ENCODE data around the gene PIP4P1.
A peak's percentile ranks its signal among the peaks of the same experiment; 100 is the strongest.
"Not testable (repeated sequence)": the region's sequence is repeated elsewhere in the genome, so short reads cannot be mapped to it uniquely, and the experiment has no call there.

PIP4P1 gene

GRCh38 chr14:20461225-20462141 is at the start of gene PIP4P1:
Gene PIP4P1 (minus strand): TSS chr14:20461434. CDS start chr14:20461325, 109 bp downstream.
- H3K36me3 ChIP-seq (ENCODE audit: insufficient read depth, low read length): peaks cover 37% of the 10 kb centered on the region
- peak within 1 kb of the TSS; percentile 86 for H3K4me3 ChIP-seq
- H3K9me3 ChIP-seq (ENCODE audit: low read depth, low read length): no peaks in the 10 kb centered on the region
- H3K9ac ChIP-seq (ENCODE audit: insufficient read length): peak within 1 kb of the TSS; percentile 94
- H3K27ac ChIP-seq: peak within 1 kb of the TSS; percentile 88
- DNase-seq (ENCODE audit: low read depth, low spot score): peak; percentile 99
- TF ChIP-seq POLR2AphosphoS5 (IDR thresholded peaks at IDR 0.05; ENCODE audit: borderline replicate concordance, low read depth, low read length): peak; percentile 78
- peak; percentile 82 for TF ChIP-seq FOXP2 (optimal IDR thresholded peaks at IDR 0.05; ENCODE audit: control extremely low read depth, extremely low read length, insufficient read depth)
- TF ChIP-seq EZH2 (IDR thresholded peaks at IDR 0.05): no peak

GRCh38 chr14:20508367-20508766 is 47.1 kb upstream of the PIP4P1 start:
- Histone ChIP-seq H3K9me3 (ENCODE audit: low read depth, low read length) (no peaks in the 10 kb centered on the region), H3K4me3 (no peak overlapping the region), H3K9ac (ENCODE audit: insufficient read length) (no peak overlapping the region), H3K36me3 (ENCODE audit: insufficient read depth, low read length) (no peaks in the 10 kb centered on the region), H3K27ac (no peak overlapping the region)
- TF ChIP-seq EZH2 (IDR thresholded peaks at IDR 0.05): no peak
- no peak for TF ChIP-seq POLR2AphosphoS5 (IDR thresholded peaks at IDR 0.05; ENCODE audit: borderline replicate concordance, low read depth, low read length)
- no peak for TF ChIP-seq FOXP2 (optimal IDR thresholded peaks at IDR 0.05; ENCODE audit: control extremely low read depth, extremely low read length, insufficient read depth)
- no peak for DNase-seq (ENCODE audit: low read depth, low spot score)

DNA sequence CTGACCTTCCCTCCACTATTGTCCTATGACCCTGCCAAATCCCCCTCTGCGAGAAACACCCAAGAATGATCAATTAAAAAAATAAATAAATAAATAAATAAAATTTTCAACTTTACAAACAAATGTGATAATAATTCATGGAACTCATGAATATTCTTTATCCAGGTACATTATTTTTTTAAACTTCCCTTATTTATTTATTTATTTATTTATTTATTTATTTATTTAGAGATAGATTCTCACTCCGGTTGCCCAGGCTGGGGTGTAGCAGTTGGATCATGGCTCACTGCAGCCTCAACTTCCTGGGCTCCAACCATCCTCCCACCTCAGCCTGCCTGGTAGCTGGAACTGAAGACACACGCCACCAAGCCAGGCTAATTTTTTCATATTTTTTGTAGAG is 46.3 kb upstream of the PIP4P1 start:
- H3K9me3 ChIP-seq (ENCODE audit: low read depth, low read length); H3K36me3 ChIP-seq (ENCODE audit: insufficient read depth, low read length); H3K27ac ChIP-seq; H3K4me3 ChIP-seq; H3K9ac ChIP-seq (ENCODE audit: insufficient read length); DNase-seq (ENCODE audit: low read depth, low spot score): not testable (repeated sequence)

DNA sequence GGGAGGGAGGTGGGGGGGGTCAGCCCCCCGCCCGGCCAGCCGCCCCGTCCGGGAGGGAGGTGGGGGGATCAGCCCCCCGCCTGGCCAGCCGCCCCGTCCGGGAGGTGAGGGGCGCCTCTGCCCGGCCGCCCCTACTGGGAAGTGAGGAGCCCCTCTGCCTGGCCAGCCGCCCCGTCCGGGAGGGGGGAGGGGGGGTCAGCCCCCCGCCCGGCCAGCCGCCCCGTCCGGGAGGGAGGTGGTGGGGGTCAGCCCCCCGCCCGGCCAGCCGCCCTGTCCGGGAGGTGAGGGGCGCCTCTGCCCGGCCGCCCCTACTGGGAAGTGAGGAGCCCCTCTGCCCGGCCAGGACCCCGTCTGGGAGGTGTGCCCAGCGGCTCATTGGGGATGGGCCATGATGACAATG is 45.5 kb upstream of the PIP4P1 start:
- not testable (repeated sequence) for H3K27ac ChIP-seq; H3K9me3 ChIP-seq (ENCODE audit: low read depth, low read length); H3K9ac ChIP-seq (ENCODE audit: insufficient read length); DNase-seq (ENCODE audit: low read depth, low spot score); H3K36me3 ChIP-seq (ENCODE audit: insufficient read depth, low read length); H3K4me3 ChIP-seq

GRCh38 chr14:20506276-20506675 is 45.0 kb upstream of the PIP4P1 start:
- not testable (repeated sequence) for H3K36me3 ChIP-seq (ENCODE audit: insufficient read depth, low read length); H3K9me3 ChIP-seq (ENCODE audit: low read depth, low read length); DNase-seq (ENCODE audit: low read depth, low spot score); H3K9ac ChIP-seq (ENCODE audit: insufficient read length); H3K27ac ChIP-seq; H3K4me3 ChIP-seq

DNA sequence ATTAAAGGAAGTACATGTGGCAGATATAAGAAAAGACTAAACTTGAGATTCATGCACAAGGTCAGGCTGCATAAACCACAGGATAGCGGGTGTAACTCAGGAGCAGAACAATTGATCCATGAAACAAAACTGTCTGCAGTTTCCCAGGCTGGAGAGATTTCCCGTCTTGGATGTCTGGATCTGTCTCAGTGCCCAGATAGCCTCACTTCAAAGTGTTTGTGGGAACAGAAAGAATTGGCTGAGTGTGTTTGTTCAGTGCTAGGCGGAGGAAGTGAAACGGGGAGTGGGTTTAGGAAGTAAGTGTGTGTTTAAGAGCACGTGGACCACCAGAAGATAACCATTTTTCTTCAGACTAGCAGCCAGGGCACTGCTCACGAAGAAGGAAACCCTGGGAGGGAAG is 42.7 kb upstream of the PIP4P1 start:
- H3K9me3 ChIP-seq (ENCODE audit: low read depth, low read length): no peaks in the 10 kb centered on the region
- no peak overlapping the region for H3K27ac ChIP-seq
- TF ChIP-seq EZH2 (IDR thresholded peaks at IDR 0.05): no peak
- TF ChIP-seq POLR2AphosphoS5 (IDR thresholded peaks at IDR 0.05; ENCODE audit: borderline replicate concordance, low read depth, low read length): no peak
- no peak for TF ChIP-seq FOXP2 (optimal IDR thresholded peaks at IDR 0.05; ENCODE audit: control extremely low read depth, extremely low read length, insufficient read depth)
- H3K36me3 ChIP-seq (ENCODE audit: insufficient read depth, low read length): no peaks in the 10 kb centered on the region
- H3K9ac ChIP-seq (ENCODE audit: insufficient read length): no peak overlapping the region
- no peak for DNase-seq (ENCODE audit: low read depth, low spot score)
- no peak overlapping the region for H3K4me3 ChIP-seq

- Histone ChIP-seq H3K9ac (ENCODE audit: insufficient read length) (no peak overlapping the region), H3K9me3 (ENCODE audit: low read depth, low read length) (no peaks in the 10 kb centered on the region), H3K27ac (no peak overlapping the region), H3K36me3 (ENCODE audit: insufficient read depth, low read length) (no peaks in the 10 kb centered on the region), H3K4me3 (no peak overlapping the region)
- no peak for DNase-seq (ENCODE audit: low read depth, low spot score)
- TF ChIP-seq FOXP2 (optimal IDR thresholded peaks at IDR 0.05; ENCODE audit: control extremely low read depth, extremely low read length, insufficient read depth) (no peak), POLR2AphosphoS5 (IDR thresholded peaks at IDR 0.05; ENCODE audit: borderline replicate concordance, low read depth, low read length) (no peak), EZH2 (IDR thresholded peaks at IDR 0.05) (no peak)
Measured at GRCh38 chr14:20501346-20501745, 40.1 kb upstream of the PIP4P1 start.

- no peak for TF ChIP-seq FOXP2 (optimal IDR thresholded peaks at IDR 0.05; ENCODE audit: control extremely low read depth, extremely low read length, insufficient read depth)
- TF ChIP-seq EZH2 (IDR thresholded peaks at IDR 0.05): no peak
- no peak for TF ChIP-seq POLR2AphosphoS5 (IDR thresholded peaks at IDR 0.05; ENCODE audit: borderline replicate concordance, low read depth, low read length)
- DNase-seq (ENCODE audit: low read depth, low spot score): no peak
- Histone ChIP-seq H3K9ac (ENCODE audit: insufficient read length) (no peak overlapping the region), H3K36me3 (ENCODE audit: insufficient read depth, low read length) (no peaks in the 10 kb centered on the region), H3K9me3 (ENCODE audit: low read depth, low read length) (no peaks in the 10 kb centered on the region), H3K27ac (no peak overlapping the region), H3K4me3 (no peak overlapping the region)
Measured at GRCh38 chr14:20499881-20500280, 38.6 kb upstream of the PIP4P1 start.

GRCh38 chr14:20499108-20499507 is 37.9 kb upstream of the PIP4P1 start:
- H3K4me3 ChIP-seq: no peak overlapping the region
- no peaks in the 10 kb centered on the region for H3K9me3 ChIP-seq (ENCODE audit: low read depth, low read length)
- H3K27ac ChIP-seq: no peak overlapping the region
- H3K9ac ChIP-seq (ENCODE audit: insufficient read length): no peak overlapping the region
- DNase-seq (ENCODE audit: low read depth, low spot score): no peak
- no peaks in the 10 kb centered on the region for H3K36me3 ChIP-seq (ENCODE audit: insufficient read depth, low read length)
- no peak for TF ChIP-seq POLR2AphosphoS5 (IDR thresholded peaks at IDR 0.05; ENCODE audit: borderline replicate concordance, low read depth, low read length)
- no peak for TF ChIP-seq FOXP2 (optimal IDR thresholded peaks at IDR 0.05; ENCODE audit: control extremely low read depth, extremely low read length, insufficient read depth)
- no peak for TF ChIP-seq EZH2 (IDR thresholded peaks at IDR 0.05)
